Tibial nerve (tissue), 3 donors: Measurements from ENCODE around the gene CCDC40.

Experiments used
- CTCF ChIP-seq, 5 experiments: fragments of 200-600 bp in 3 of 5; fragments of 450-650 bp in 2 of 5; sonication (generic) in 3 of 5; IDR thresholded peaks; one replicate each; pipeline ENCODE4 v1.5.1; 2016 to 2019; ENCODE audit warnings: antibody characterized with exemption in 5 of 5, mild to moderate bottlenecking in 3 of 5, moderate library complexity in 2 of 5
- POLR2A ChIP-seq, 2 donors: fragments of 450-650 bp; IDR thresholded peaks; one replicate each; pipeline ENCODE4 v1.6.1; 2017; ENCODE audit warnings: antibody characterized with exemption in 2 of 2, mild to moderate bottlenecking in 2 of 2, moderate library complexity in 2 of 2

GRCh38 chr17:80058311-80058955, 22.0 kb downstream of the CCDC40 start:
- no peak for TF ChIP-seq CTCF (IDR thresholded peaks at IDR 0.05)
- no peak for TF ChIP-seq POLR2A (IDR thresholded peaks at IDR 0.05)
